HL-60 (cell line): ENCODE results near the gene FGF12.

Experiments
- DNase-seq, 2 experiments: peaks; one replicate each; pipeline ENCODE4 v3.0.0-alpha.2; 2010 to 2020; ENCODE audit warnings: low read depth in 1 of 2, low spot score in 1 of 2
- H3K27ac ChIP-seq: fragments of 250-450 bp; sonication (Bioruptor Pico); replicated peaks from 2 replicates; pipeline ENCODE4 v1.5.1; 2020; ENCODE audit warnings: mild to moderate bottlenecking, moderate library complexity
- H3K27me3 ChIP-seq: fragments of 250-450 bp; sonication (Bioruptor Pico); 2 replicates; pipeline ENCODE4 v1.5.1; 2021; ENCODE audit warnings: mild to moderate bottlenecking, moderate library complexity; ENCODE audit not compliant: insufficient read depth, poor library complexity, severe bottlenecking
- H3K4me3 ChIP-seq: replicated peaks from 2 replicates; pipeline ENCODE4 v1.5.1; 2011; ENCODE audit warnings: mild to moderate bottlenecking, control low read depth, low read length; ENCODE audit not compliant: insufficient read depth
- CTCF ChIP-seq: IDR thresholded peaks from one replicate; pipeline ENCODE4 v1.5.1; 2011; ENCODE audit warnings: low read length, control low read depth, inconsistent platforms; ENCODE audit not compliant: insufficient read depth
- GABPA ChIP-seq: IDR thresholded peaks from 2 replicates; pipeline ENCODE4 v1.6.1; 2012; ENCODE audit warnings: low read depth
- POLR2AphosphoS5 ChIP-seq: IDR thresholded peaks from 2 replicates; pipeline ENCODE4 v1.6.1; 2012; ENCODE audit warnings: low read depth
- REST ChIP-seq: IDR thresholded peaks from 2 replicates; pipeline ENCODE4 v1.6.1; 2012; ENCODE audit warnings: low read depth; ENCODE audit not compliant: insufficient replicate concordance
- SPI1 ChIP-seq: IDR thresholded peaks from 2 replicates; pipeline ENCODE4 v1.6.1; 2012; ENCODE audit warnings: low read depth, mild to moderate bottlenecking, borderline replicate concordance

Gene FGF12

GRCh38 chr3:192212979-192213378 is 514.4 kb downstream of the FGF12 start:
- DNase-seq: no peak
- TF ChIP-seq REST (no peak), POLR2AphosphoS5 (no peak), CTCF (no peak), GABPA (no peak)
- no peaks in the 10 kb centered on the region for H3K27me3 ChIP-seq
- H3K4me3 ChIP-seq: no peak overlapping the region
- no peak overlapping the region for H3K27ac ChIP-seq

GRCh38 chr3:192212335-192212734 is 515.0 kb downstream of the FGF12 start:
- H3K27ac ChIP-seq: no peak overlapping the region
- H3K4me3 ChIP-seq: no peak overlapping the region
- H3K27me3 ChIP-seq: no peaks in the 10 kb centered on the region
- TF ChIP-seq CTCF: peak; percentile 1
- TF ChIP-seq POLR2AphosphoS5: no peak
- TF ChIP-seq REST: no peak
- TF ChIP-seq GABPA: no peak
- no peak for TF ChIP-seq SPI1
- DNase-seq: no peak

- no peak for TF ChIP-seq GABPA
- no peak for TF ChIP-seq SPI1
- no peak for TF ChIP-seq CTCF
- no peak for TF ChIP-seq REST
- TF ChIP-seq POLR2AphosphoS5: no peak
- DNase-seq: no peak
- Histone ChIP-seq H3K27ac (no peak overlapping the region), H3K27me3 (no peaks in the 10 kb centered on the region), H3K4me3 (no peak overlapping the region)
Measured at GRCh38 chr3:192207651-192208050, 519.7 kb downstream of the FGF12 start.
